Neuronal stem cell (in vitro differentiated cells): ENCODE measurements around the gene KCTD19.

Source experiments
- DNase-seq: peaks from one replicate; pipeline ENCODE4 v3.0.0-alpha.2; 2013; ENCODE audit warnings: low spot score
- H2AFZ ChIP-seq: one replicate; pipeline ENCODE4 v1.6.1; 2013; ENCODE audit warnings: mild to moderate bottlenecking, low read length, inconsistent platforms
- H2AK5ac ChIP-seq: 2 replicates; pipeline ENCODE4 v1.6.1; 2013; ENCODE audit warnings: low read depth, mild to moderate bottlenecking, inconsistent platforms, low read length, moderate library complexity, mixed read lengths
- H2BK120ac ChIP-seq: 2 replicates; pipeline ENCODE4 v1.6.1; 2013; ENCODE audit warnings: low read depth, mild to moderate bottlenecking, inconsistent platforms, low read length, moderate library complexity, mixed read lengths
- H2BK12ac ChIP-seq: one replicate; pipeline ENCODE4 v1.6.1; 2013; ENCODE audit warnings: low read length, inconsistent platforms
- H2BK15ac ChIP-seq: 2 replicates; pipeline ENCODE4 v1.6.1; 2013; ENCODE audit warnings: mild to moderate bottlenecking, low read length, inconsistent platforms, mixed read lengths
- H2BK5ac ChIP-seq: one replicate; pipeline ENCODE4 v1.6.1; 2013; ENCODE audit warnings: inconsistent platforms, mild to moderate bottlenecking, low read length, moderate library complexity
- H3K14ac ChIP-seq: one replicate; pipeline ENCODE4 v1.6.1; 2013; ENCODE audit warnings: low read length, inconsistent platforms
- H3K18ac ChIP-seq: 2 replicates; pipeline ENCODE4 v1.6.1; 2013; ENCODE audit warnings: low read length, inconsistent platforms
- H3K23ac ChIP-seq: 2 replicates; pipeline ENCODE4 v1.6.1; 2013; ENCODE audit warnings: low read depth, mild to moderate bottlenecking, mixed read lengths, low read length, inconsistent platforms; ENCODE audit not compliant: poor library complexity
- H3K27ac ChIP-seq: replicated peaks from 3 replicates; pipeline ENCODE4 v1.5.1; 2013; ENCODE audit warnings: low read length, inconsistent platforms
- H3K27me3 ChIP-seq, 3 experiments: 2 replicates each; pipeline ENCODE4 v1.6.1; 2013; ENCODE audit warnings: low read length in 3 of 3, mild to moderate bottlenecking in 2 of 3, inconsistent platforms in 1 of 3, low read depth in 1 of 3, mixed read lengths in 1 of 3, moderate library complexity in 1 of 3; ENCODE audit not compliant: control insufficient read depth in 3 of 3, insufficient read depth in 3 of 3
- H3K36me3 ChIP-seq, 2 donors: replicated peaks in 1 of 2; 2 replicates each; pipeline ENCODE4 v1.6.1; 2013; ENCODE audit warnings: low read length in 2 of 2; ENCODE audit not compliant: control insufficient read depth in 2 of 2, insufficient read depth in 2 of 2
- H3K4ac ChIP-seq: 2 replicates; pipeline ENCODE4 v1.6.1; 2013; ENCODE audit warnings: inconsistent platforms, mild to moderate bottlenecking, low read length, moderate library complexity
- H3K4me1 ChIP-seq, 2 donors: 1 replicate in 1 of 2; 2 replicates in 1 of 2; pipeline ENCODE4 v1.6.1; 2013; ENCODE audit warnings: low read length in 2 of 2, low read depth in 1 of 2; ENCODE audit not compliant: control insufficient read depth in 2 of 2, insufficient read depth in 1 of 2
- H3K4me2 ChIP-seq: one replicate; pipeline ENCODE4 v1.6.1; 2013; ENCODE audit warnings: mild to moderate bottlenecking, low read length, inconsistent platforms; ENCODE audit not compliant: insufficient read depth, poor library complexity, severe bottlenecking
- H3K4me3 ChIP-seq, 2 donors: 2 replicates each; pipeline ENCODE4 v1.5.1; 2013; ENCODE audit warnings: low read length in 2 of 2, mild to moderate bottlenecking in 2 of 2, inconsistent platforms in 1 of 2, moderate library complexity in 1 of 2
- H3K79me1 ChIP-seq: one replicate; pipeline ENCODE4 v1.6.1; 2013; ENCODE audit warnings: low read depth, mild to moderate bottlenecking, inconsistent platforms, low read length, moderate library complexity
- H3K9ac ChIP-seq: one replicate; pipeline ENCODE4 v1.6.1; 2013; ENCODE audit warnings: mild to moderate bottlenecking, low read depth, low read length, inconsistent platforms; ENCODE audit not compliant: poor library complexity
- H3K9me3 ChIP-seq, 2 donors: replicated peaks in 1 of 2; 2 replicates each; pipeline versions ENCODE3 to v1.6.1; 2013; ENCODE audit warnings: low read length in 2 of 2, mild to moderate bottlenecking in 2 of 2, inconsistent platforms in 1 of 2, low read depth in 1 of 2, mixed read lengths in 1 of 2, moderate library complexity in 1 of 2; ENCODE audit not compliant: control insufficient read depth in 2 of 2, insufficient read depth in 1 of 2
- H4K8ac ChIP-seq: one replicate; pipeline ENCODE4 v1.6.1; 2013; ENCODE audit warnings: low read depth, mild to moderate bottlenecking, inconsistent platforms, low read length, moderate library complexity
- H4K91ac ChIP-seq: one replicate; pipeline ENCODE4 v1.6.1; 2013; ENCODE audit warnings: low read length, low read depth, mild to moderate bottlenecking, inconsistent platforms; ENCODE audit not compliant: poor library complexity
- WGBS, 2 donors: extraction: QIAGEN DNeasy Blood & Tissue Kit; methylation state at CpG; one replicate each; pipeline ENCODE4 v1.1.7; 2013; ENCODE audit warnings: missing lambda C conversion rate in 2 of 2, mixed read lengths in 1 of 2; ENCODE audit not compliant: insufficient read length in 2 of 2, insufficient replicate concordance in 1 of 2; ENCODE audit errors: extremely low coverage in 2 of 2; 5-methylcytosine and 5-hydroxymethylcytosine counted together

The KCTD19 gene

DNA sequence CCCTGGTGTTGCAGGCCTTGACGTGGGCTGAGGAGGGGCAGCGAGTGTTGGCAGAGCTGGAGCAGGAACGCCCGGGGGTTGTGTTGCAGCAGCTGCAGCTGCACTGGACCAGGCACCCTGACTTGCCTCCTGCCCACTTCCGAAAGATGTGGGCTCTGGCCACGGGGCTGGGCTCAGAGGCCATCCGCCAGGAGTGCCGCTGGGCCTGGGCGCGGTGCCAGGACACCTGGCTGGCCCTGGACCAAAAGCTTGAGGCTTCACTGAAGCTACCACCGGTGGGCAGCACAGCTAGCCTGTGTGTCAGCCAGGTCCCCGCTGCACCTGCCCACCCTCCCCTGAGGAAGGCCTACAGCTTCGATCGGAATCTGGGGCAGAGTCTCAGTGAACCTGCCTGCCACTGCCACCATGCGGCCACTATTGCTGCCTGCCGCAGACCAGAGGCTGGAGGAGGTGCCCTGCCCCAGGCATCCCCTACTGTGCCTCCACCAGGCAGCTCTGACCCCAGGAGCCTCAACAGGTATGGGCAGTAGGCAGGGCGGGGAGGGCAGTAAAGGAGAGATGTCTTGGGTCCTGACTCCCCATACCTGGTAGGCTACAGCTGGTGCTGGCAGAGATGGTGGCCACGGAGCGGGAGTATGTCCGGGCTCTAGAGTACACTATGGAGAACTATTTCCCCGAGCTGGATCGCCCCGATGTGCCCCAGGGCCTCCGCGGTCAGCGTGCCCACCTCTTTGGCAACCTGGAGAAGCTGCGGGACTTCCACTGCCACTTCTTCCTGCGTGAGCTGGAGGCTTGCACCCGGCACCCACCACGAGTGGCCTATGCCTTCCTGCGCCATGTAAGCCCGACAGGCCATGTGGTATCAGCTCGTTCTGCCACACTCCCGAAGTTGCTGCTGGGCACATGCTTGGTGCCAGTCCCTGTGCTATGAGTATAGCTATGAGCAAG, 41.6 kb downstream of the KCTD19 start:
- H3K4me3 ChIP-seq: no peak overlapping the region
- no peak overlapping the region for H4K91ac ChIP-seq
- H2BK5ac ChIP-seq: no peak overlapping the region
- H3K4me1 ChIP-seq: no peaks in the 10 kb centered on the region
- no peak overlapping the region for H4K8ac ChIP-seq
- H3K36me3 ChIP-seq: no peaks in the 10 kb centered on the region
- H3K4me2 ChIP-seq: no peak overlapping the region
- no peak overlapping the region for H3K18ac ChIP-seq
- H3K27me3 ChIP-seq: peaks cover 0 to 51% (median 0%) of the 10 kb centered on the region in 3 experiments
- no peak overlapping the region for H2AFZ ChIP-seq
- peak overlapping the region; percentile 18 for H3K23ac ChIP-seq
- no peak overlapping the region for H3K14ac ChIP-seq
- H2BK120ac ChIP-seq: no peak overlapping the region
- no peak overlapping the region for H2BK12ac ChIP-seq
- no peaks in the 10 kb centered on the region for H3K79me1 ChIP-seq
- H3K27ac ChIP-seq: no peak overlapping the region
- peak overlapping the region; percentile 24 for H3K9ac ChIP-seq
- WGBS, 2 donors: no CpG with 5 or more reads among the region's 34 CpGs
- H2BK15ac ChIP-seq: peak overlapping the region; percentile 5
- peak overlapping the region; percentile 49 for H2AK5ac ChIP-seq
- no peaks in the 10 kb centered on the region for H3K9me3 ChIP-seq
- DNase-seq: peak; percentile 20
- no peak overlapping the region for H3K4ac ChIP-seq

DNA sequence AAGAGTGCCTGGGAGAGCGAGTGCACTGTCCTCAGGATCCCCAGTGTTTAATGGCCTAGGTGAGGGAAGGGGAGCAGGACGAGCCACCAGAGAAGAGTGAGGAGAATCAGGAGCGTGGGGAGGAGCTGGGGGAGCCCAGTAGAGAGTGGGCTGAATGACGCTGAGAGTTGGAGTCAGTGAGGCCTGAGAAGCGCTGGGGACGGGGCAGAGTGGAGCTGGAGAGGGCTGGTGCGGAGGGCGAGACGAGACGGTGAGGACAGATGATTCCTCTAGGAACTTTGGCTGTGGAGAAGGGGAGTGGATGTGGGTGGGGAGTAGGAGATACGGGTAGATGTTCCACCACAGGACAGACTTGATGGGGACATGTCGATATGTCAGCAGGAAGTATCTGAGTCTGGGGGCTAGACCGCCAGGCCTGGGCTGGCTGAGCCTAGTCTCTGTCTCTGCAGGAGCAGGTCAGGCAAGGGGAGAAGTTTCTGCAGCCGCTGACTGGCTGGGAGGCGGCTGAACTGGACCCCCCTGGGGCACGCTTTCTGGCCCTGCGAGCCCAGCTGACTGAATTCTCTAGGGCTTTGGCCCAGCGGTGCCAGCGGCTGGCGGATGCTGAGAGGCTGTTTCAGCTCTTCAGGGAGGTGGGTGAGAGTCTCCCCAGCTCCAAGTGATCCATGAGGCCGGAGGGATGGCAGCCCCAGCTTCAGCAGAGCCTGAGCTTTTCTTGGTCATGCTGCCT, 42.5 kb downstream of the KCTD19 start:
- peak overlapping the region; percentile 49 for H2AK5ac ChIP-seq
- no peak overlapping the region for H4K91ac ChIP-seq
- no peak for DNase-seq
- H2BK5ac ChIP-seq: no peak overlapping the region
- H3K4me3 ChIP-seq: no peak overlapping the region
- no CpG with 5 or more reads among the region's 21 CpGs for WGBS, 2 donors
- H2BK15ac ChIP-seq: peak overlapping the region; percentile 27
- H3K23ac ChIP-seq: peak overlapping the region; percentile 5
- H3K4ac ChIP-seq: no peak overlapping the region
- H3K27me3 ChIP-seq: peaks cover 0 to 57% (median 7%) of the 10 kb centered on the region in 3 experiments
- no peaks in the 10 kb centered on the region for H3K79me1 ChIP-seq
- no peak overlapping the region for H2BK12ac ChIP-seq
- no peak overlapping the region for H3K9ac ChIP-seq
- H3K27ac ChIP-seq: no peak overlapping the region
- H2BK120ac ChIP-seq: no peak overlapping the region
- H3K36me3 ChIP-seq: no peaks in the 10 kb centered on the region
- no peak overlapping the region for H2AFZ ChIP-seq
- H3K4me1 ChIP-seq: no peaks in the 10 kb centered on the region
- H3K9me3 ChIP-seq: no peaks in the 10 kb centered on the region
- no peak overlapping the region for H3K4me2 ChIP-seq
- peak overlapping the region; percentile 9 for H3K18ac ChIP-seq
- no peak overlapping the region for H4K8ac ChIP-seq
- no peak overlapping the region for H3K14ac ChIP-seq

DNA sequence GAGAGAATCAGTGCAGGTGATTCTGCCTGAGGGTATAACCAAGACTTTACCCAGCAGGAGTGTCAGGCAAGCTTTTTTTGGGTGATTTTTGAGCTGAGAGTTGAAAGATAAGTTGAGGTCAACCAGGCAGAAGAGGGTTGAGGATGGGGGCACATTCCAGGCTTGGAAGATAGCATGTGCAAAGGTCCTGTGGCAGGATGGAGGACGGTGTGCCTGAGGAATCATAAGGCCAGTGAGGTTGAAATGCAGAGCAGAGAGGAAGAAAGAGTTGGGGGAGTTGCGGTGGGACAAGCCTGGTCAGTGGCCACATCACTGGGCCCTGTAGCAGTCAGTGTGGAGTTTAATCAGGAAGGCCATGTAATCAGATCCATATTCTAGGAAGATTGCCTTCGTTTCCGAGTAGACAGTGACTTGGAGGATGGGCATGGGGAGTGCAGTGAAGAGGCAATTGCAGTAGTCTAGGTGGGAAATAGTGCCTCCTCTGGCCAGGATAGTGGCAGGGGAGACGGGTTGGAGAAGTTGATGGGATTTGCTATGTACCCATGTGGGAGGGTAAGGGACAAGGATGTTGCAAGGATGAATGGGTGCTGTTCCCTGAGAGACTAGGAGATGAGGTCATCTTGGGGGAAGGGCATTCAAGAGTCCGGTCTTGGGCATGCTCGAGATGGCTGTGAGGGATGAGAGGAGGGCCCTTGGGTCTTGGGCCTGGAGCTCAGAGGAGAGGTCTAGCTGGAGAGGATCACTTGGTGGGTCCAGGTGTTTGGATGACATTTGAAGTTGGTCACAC, 43.3 kb downstream of the KCTD19 start:
- no peak overlapping the region for H3K27ac ChIP-seq
- no peak overlapping the region for H3K23ac ChIP-seq
- H3K79me1 ChIP-seq: no peaks in the 10 kb centered on the region
- H3K4me2 ChIP-seq: no peak overlapping the region
- no peak overlapping the region for H3K4ac ChIP-seq
- no peaks in the 10 kb centered on the region for H3K9me3 ChIP-seq
- DNase-seq: no peak
- H3K9ac ChIP-seq: no peak overlapping the region
- whole genome bisulfite sequencing, 2 donors: no CpG with 5 or more reads among the region's 7 CpGs
- H2AFZ ChIP-seq: no peak overlapping the region
- no peak overlapping the region for H2AK5ac ChIP-seq
- H3K4me1 ChIP-seq: no peaks in the 10 kb centered on the region
- no peak overlapping the region for H2BK5ac ChIP-seq
- no peak overlapping the region for H2BK120ac ChIP-seq
- H2BK15ac ChIP-seq: no peak overlapping the region
- H3K14ac ChIP-seq: no peak overlapping the region
- no peak overlapping the region for H4K8ac ChIP-seq
- no peak overlapping the region for H2BK12ac ChIP-seq
- H3K18ac ChIP-seq: no peak overlapping the region
- no peaks in the 10 kb centered on the region for H3K36me3 ChIP-seq
- H3K4me3 ChIP-seq: no peak overlapping the region
- H3K27me3 ChIP-seq: peaks cover 0 to 64% (median 11%) of the 10 kb centered on the region in 3 experiments
- no peak overlapping the region for H4K91ac ChIP-seq
